NCI-H1436 (cell line): ENCODE data around the gene GSG1L.
"Not testable (repeated sequence)": the region's sequence is repeated elsewhere in the genome, so short reads cannot be mapped to it uniquely, and the experiment has no call there.

Experiments used
- DNase-seq: peaks from one replicate; lab custom pipeline; 2025; lab: John Stamatoyannopoulos, UW

GSG1L gene

GRCh38 chr16:27980076-27980775 lies 83.3 kb downstream of the GSG1L start:
- no peak for DNase-seq

DNA sequence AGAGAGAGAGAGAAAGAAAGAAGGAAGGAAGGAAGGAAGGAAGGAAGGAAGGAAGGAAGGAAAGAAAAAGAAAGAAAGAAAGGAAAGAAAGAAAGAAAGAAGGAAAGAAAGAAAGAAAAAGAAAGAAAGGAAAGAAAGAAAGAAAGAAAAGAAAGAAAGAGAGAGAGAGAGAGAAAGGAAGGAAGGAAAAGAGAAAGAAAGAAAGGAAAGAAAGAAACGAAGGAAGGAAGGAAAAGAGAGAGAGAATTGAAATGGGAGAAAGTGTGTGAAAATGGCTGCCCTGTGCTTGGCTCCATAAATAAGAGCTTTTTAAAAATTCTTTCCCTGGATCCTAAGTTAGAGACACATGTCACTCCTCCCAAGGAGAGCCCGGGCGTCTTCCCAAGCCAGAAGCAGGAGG lies 83.8 kb downstream of the GSG1L start:
- DNase-seq: not testable (repeated sequence)

- no peak for DNase-seq
Observed at GRCh38 chr16:27978876-27979275, 84.6 kb downstream of the GSG1L start.

- no peak for DNase-seq
Observed at GRCh38 chr16:27977966-27978365, 85.5 kb downstream of the GSG1L start.

GRCh38 chr16:27976990-27977389 lies 86.5 kb downstream of the GSG1L start:
- no peak for DNase-seq

GRCh38 chr16:27974896-27975540 lies 88.5 kb downstream of the GSG1L start:
- no peak for DNase-seq

DNA sequence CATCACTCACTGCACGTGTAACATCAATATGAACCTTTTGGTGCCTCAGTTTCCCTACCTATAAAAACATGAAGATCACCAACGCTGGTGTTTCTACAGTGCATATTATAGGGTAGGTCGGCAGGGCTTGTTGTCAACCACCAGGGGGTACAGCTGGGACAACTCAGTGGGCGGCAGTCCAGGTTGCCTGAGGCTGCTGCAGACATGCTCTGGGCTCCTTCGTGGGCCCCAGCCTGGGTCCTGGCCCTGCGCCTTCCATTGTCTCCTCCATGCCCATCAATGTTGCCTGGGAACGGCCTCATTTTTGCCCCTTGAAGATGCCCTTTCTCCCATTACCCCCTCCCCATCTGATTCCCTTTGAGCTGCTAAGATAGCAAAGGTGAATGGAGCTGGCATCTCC lies 89.8 kb downstream of the GSG1L start:
- no peak for DNase-seq

DNA sequence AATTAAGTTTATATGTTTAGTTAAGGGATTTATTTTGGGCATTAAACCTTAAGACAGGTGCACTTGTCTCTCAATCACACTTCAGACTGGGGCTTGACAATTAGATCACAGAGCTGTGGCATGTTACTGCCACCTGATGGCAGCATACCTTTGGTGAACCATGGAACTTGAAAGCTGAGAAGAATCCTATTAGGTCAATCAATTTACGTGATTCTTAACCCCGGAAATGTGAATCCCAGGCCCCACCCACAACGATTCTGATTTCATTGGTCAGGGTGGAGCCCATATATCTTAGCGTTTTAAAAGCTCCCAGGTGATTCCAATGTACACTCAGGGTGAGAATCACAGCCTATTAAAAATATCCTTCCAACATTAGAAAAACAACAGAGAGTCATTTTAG lies 91.0 kb downstream of the GSG1L start:
- DNase-seq: peak; percentile 24

GRCh38 chr16:27969574-27969973 lies 93.9 kb downstream of the GSG1L start:
- DNase-seq: no peak

DNA sequence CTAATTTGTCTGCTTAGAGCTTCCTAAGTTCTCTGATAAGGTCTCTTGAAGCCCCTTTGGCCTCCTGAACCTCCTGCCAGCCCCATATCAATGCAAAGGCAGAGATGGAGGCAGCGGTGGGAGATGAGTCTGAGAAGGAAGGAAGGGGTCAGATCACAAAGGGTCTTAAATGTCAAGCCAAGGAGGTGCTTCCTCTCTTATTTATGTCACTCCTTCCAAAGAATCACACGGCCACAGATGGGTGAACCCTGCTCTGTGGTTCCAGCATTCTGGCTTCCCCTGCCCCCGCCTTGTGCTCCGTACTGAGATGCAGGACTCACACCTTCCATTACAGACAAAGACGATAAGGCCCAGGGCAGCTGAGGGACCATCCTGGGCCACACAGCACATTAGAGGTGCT lies 96.3 kb downstream of the GSG1L start:
- DNase-seq: no peak

- DNase-seq: no peak
Observed at GRCh38 chr16:27966756-27967155, 96.8 kb downstream of the GSG1L start.

- no peak for DNase-seq
Observed at GRCh38 chr16:27965801-27966200, 97.7 kb downstream of the GSG1L start.

DNA sequence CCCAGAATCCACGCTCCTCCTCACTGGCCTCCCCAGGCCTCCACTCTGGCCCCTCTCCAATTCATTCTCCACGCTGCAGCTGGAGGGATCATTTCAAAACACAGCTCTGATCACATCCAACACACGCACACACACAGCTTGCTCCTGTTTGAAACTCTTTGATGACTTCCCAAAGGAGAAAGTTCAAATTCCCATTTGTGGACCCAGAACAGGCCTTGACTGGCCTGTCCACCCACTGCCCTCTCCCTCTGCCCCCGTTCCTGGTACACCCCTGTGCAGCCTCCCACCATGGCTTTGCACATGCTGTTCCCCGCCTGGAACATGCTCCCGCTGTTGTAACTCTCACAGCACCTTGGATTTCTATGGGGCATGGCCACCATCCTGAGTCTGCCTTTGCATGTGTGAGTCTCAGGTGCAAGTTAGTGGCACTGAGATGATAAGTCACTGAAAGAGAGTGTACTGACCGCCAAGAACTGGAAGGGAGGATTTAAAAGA lies 100.0 kb downstream of the GSG1L start:
- no peak for DNase-seq

- DNase-seq: no peak
Observed at GRCh38 chr16:27962197-27962596, 101.3 kb downstream of the GSG1L start.

- DNase-seq: no peak
Observed at GRCh38 chr16:27961296-27961620, 102.3 kb downstream of the GSG1L start.

- no peak for DNase-seq
Observed at GRCh38 chr16:27960619-27961295, 102.8 kb downstream of the GSG1L start.

DNA sequence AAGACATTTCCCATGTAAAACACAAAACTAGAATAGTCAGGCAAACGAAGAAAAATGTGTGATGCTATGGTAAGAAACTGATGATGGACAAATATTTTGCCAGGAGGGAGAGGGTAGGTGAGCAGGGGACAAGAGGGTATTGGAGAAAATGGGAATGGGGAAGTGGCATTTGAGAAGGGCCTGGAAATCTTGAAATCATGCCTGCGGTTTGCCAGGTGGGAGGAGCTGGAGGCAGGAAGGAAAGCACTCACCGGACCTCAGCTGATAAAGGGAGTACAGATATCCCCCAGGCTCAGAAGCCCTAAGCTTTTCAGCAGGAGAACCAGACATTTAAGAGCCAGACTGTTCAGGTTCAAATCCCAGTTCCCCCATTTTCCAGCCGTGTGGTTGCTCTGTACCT lies 103.6 kb downstream of the GSG1L start:
- DNase-seq: no peak

GRCh38 chr16:27954191-27954590 lies 109.3 kb downstream of the GSG1L start:
- DNase-seq: no peak

GRCh38 chr16:27952811-27953210 lies 110.7 kb downstream of the GSG1L start:
- no peak for DNase-seq

- DNase-seq: no peak
Observed at GRCh38 chr16:27951489-27952120, 111.9 kb downstream of the GSG1L start.

DNA sequence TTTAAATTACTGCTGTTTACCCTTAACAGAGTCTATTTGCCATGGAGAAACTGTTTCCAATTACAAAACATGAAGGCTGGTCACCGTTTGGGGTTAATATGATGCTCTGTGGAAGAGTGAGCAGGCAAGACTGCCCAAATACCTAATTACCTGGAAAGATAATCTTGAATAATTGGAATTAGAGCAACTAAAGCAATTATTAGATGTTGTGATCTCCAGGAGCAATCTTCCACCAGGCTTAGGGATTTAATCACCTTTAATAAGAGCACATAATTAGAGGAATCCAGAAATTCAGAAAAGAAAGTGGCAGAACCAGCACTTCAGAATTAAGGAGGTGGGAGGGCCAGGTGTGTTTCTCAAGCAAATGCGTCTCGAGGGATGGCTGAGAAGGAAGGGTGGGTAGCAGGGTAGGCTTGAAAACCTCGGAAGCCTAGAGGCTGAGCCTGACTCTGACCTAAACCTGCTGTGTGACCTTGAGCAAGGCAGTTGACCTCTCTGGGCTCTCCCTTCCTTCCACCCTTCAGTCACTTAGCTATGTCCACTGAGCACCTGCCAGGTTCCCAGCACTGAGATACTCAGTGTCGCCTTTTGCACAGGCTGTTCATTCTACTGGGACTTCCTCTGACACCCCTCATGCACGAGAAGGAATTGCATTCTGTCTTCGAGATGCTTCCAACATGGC lies 113.2 kb downstream of the GSG1L start:
- DNase-seq: no peak

DNA sequence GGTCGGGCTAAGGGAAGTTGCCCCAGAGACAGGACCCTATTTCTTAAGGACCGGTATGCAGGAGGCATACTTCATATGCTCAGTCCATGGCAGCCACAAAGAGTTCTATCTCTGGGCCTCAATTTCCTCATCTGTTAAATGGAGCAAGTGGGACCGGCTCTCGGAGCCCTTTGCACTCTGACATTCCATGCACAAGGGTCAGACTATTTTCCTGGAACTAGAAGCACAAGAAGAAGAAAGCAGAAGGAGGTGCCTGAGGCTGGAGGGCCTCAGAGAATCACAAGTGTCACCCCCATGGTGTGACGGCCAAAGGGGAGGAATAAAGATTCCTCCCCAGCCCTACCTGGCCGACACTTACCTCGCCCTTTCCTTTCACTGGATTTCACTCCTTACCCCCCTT lies 115.8 kb downstream of the GSG1L start:
- DNase-seq: no peak
